Endothelial cell of umbilical vein (primary cell): ENCODE measurements around the gene HES2. TPM values are rescaled to one million over a fixed set of nuclear protein-coding genes. Genes with fewer than 3 reads are reported as not detected.

Source experiments
- BruUV-seq: library from RNA; stranded (reverse); fragments of 400-500 nt; replicated peaks from 2 replicates; lab custom pipeline; 2021; lab: Mats Ljungman, UMichigan
- CTCF ChIA-PET: fragments of 300-600, 350-600 bp; sonication (Branson Sonifier 250); formaldehyde crosslinking; loops from one replicate; lab custom pipeline; 2021; ENCODE audit warnings: antibody characterized with exemption, inconsistent platforms; lab: Charles Lee
- POLR2A ChIA-PET: fragments of 300-600, 350-600 bp; sonication (Branson Sonifier 250); formaldehyde crosslinking; loops from one replicate; lab custom pipeline; 2021; ENCODE audit warnings: antibody characterized with exemption, inconsistent platforms; lab: Charles Lee
- DNase-seq: peaks from one replicate; pipeline ENCODE4 v3.0.0-alpha.2; 2011; ENCODE audit warnings: low read depth, low spot score
- FAIRE-seq: peaks from 2 replicates; lab custom pipeline; 2011; peaks lifted over from hg19 to GRCh38; lab: Jason Lieb, UNC
- H2AFZ ChIP-seq: 2 replicates; pipeline ENCODE4 v1.6.0; 2012; ENCODE audit warnings: low read depth, low read length, control low read depth, inconsistent platforms
- H3K27ac ChIP-seq: 2 replicates; pipeline ENCODE4 v1.5.1; 2011; ENCODE audit warnings: low read depth, mild to moderate bottlenecking, control low read depth, low read length, moderate library complexity; ENCODE audit not compliant: insufficient read depth
- H3K27me3 ChIP-seq, 2 experiments: 2 replicates each; pipeline versions ENCODE4 v1.6.0 to v1.6.1; 2011; ENCODE audit warnings: low read length in 2 of 2, mixed read lengths in 1 of 2; ENCODE audit not compliant: control insufficient read depth in 2 of 2, insufficient read depth in 2 of 2
- H3K36me3 ChIP-seq, 2 experiments: 2 replicates in 1 of 2; 3 replicates in 1 of 2; pipeline ENCODE4 v1.5.1; 2011; ENCODE audit warnings: low read length in 2 of 2, mild to moderate bottlenecking in 1 of 2, moderate library complexity in 1 of 2; ENCODE audit not compliant: control insufficient read depth in 2 of 2, insufficient read depth in 2 of 2; ENCODE audit errors: extremely low read depth in 1 of 2
- H3K4me1 ChIP-seq: 3 replicates; pipeline ENCODE4 v1.5.1; 2011; ENCODE audit warnings: mild to moderate bottlenecking, low read length; ENCODE audit not compliant: control insufficient read depth, insufficient read depth; ENCODE audit errors: extremely low read depth
- H3K4me2 ChIP-seq: 2 replicates; pipeline ENCODE4 v1.6.1; 2011; ENCODE audit warnings: low read length, control low read depth, mixed read lengths; ENCODE audit not compliant: insufficient read depth
- H3K4me3 ChIP-seq, 3 experiments: fragments of 200-600 bp in 1 of 3; sonication (generic), shearing (Covaris generic) in 1 of 3; replicated peaks in 1 of 3; 2 replicates each; pipeline ENCODE4 v1.5.1; 2011 to 2016; ENCODE audit warnings: control low read depth in 3 of 3, low read length in 3 of 3, mild to moderate bottlenecking in 2 of 3, inconsistent platforms in 1 of 3, low read depth in 1 of 3, moderate library complexity in 1 of 3; ENCODE audit not compliant: insufficient read depth in 1 of 3
- H3K79me2 ChIP-seq: 2 replicates; pipeline ENCODE4 v1.6.0; 2012; ENCODE audit warnings: low read length, inconsistent platforms; ENCODE audit not compliant: control insufficient read depth, insufficient read depth
- H3K9ac ChIP-seq: replicated peaks from 2 replicates; pipeline ENCODE3; 2011; ENCODE audit warnings: low read length, control low read depth; ENCODE audit not compliant: insufficient read depth; ENCODE audit errors: extremely low read depth
- H3K9me1 ChIP-seq: replicated peaks from 3 replicates; pipeline ENCODE4 v1.6.0; 2011; ENCODE audit warnings: mild to moderate bottlenecking, low read length; ENCODE audit not compliant: control insufficient read depth, insufficient read depth; ENCODE audit errors: extremely low read depth
- H3K9me3 ChIP-seq: replicated peaks from 2 replicates; pipeline ENCODE4 v1.5.1; 2012; ENCODE audit warnings: low read length, inconsistent platforms; ENCODE audit not compliant: control insufficient read depth, insufficient read depth
- H4K20me1 ChIP-seq: replicated peaks from 2 replicates; pipeline ENCODE3; 2011; ENCODE audit warnings: mild to moderate bottlenecking, low read length; ENCODE audit not compliant: control insufficient read depth, insufficient read depth; ENCODE audit errors: extremely low read depth
- EZH2 ChIP-seq: IDR thresholded peaks from 2 replicates; pipeline ENCODE4 v1.6.1; 2012; ENCODE audit warnings: borderline replicate concordance, low read depth, mild to moderate bottlenecking, moderate library complexity, low read length, inconsistent platforms; ENCODE audit not compliant: severe bottlenecking
- FOS ChIP-seq: IDR thresholded peaks from 2 replicates; pipeline ENCODE4 v1.6.1; 2011; ENCODE audit warnings: mild to moderate bottlenecking, low read length, moderate library complexity, borderline replicate concordance; ENCODE audit not compliant: insufficient read depth
- GATA2 ChIP-seq: IDR thresholded peaks from 2 replicates; pipeline ENCODE4 v1.7.0; 2011; ENCODE audit warnings: low read depth, mild to moderate bottlenecking, moderate library complexity, mixed read lengths, low read length; ENCODE audit not compliant: insufficient read length, insufficient read depth
- JUN ChIP-seq: IDR thresholded peaks from 2 replicates; pipeline ENCODE4 v1.6.1; 2011; ENCODE audit warnings: borderline replicate concordance, low read depth; ENCODE audit not compliant: insufficient read length, insufficient read depth
- MYC ChIP-seq: IDR thresholded peaks from one replicate; pipeline ENCODE4 v1.6.1; 2011; ENCODE audit warnings: mild to moderate bottlenecking, low read depth, low read length
- POLR2A ChIP-seq: IDR thresholded peaks from 2 replicates; pipeline ENCODE4 v1.6.1; 2012; ENCODE audit warnings: low read depth, mild to moderate bottlenecking, control low read depth, low read length
- POLR2AphosphoS5 ChIP-seq: IDR thresholded peaks from 2 replicates; pipeline ENCODE4 v1.6.1; 2012; ENCODE audit warnings: low read depth, mild to moderate bottlenecking, control low read depth, low read length, moderate library complexity; ENCODE audit not compliant: insufficient read depth
- dilution Hi-C: fragments of 300-500 bp; cut with MboI; formaldehyde crosslinking; loops from one replicate; pipeline ENCODE4 v1.15.0; 2019; ENCODE audit warnings: low sequenced_read_pairs; ENCODE audit not compliant: extremely low pct_ligation_motif_present
- intact Hi-C: fragments of 100-400 bp; cut with micrococcal nuclease; formaldehyde crosslinking; loops from one replicate; pipeline ENCODE4 v1.10.0; 2022
- polyA plus RNA-seq, 4 experiments: library from polyadenylated mRNA; depleted of rRNA in 3 of 4; stranded (reverse) in 3 of 4; unstranded in 1 of 4; fragments of >200 nt; gene quantifications; 2 replicates each; pipeline versions ENCODE4 v1.2.1 to v1.2.3, GENCODE V29; 2011 to 2012; ENCODE audit warnings: missing spikeins in 1 of 4
- total RNA-seq: library from RNA; stranded (reverse); gene quantifications from 2 replicates; pipeline ENCODE4 v1.2.3, GENCODE V29; 2021
- TF ChIP-seq, protein P1 (sequence below), 2 donors: IDR thresholded peaks; 1 replicate in 1 of 2; 2 replicates in 1 of 2; pipeline ENCODE4 v1.5.1; 2011; ENCODE audit warnings: low read length in 2 of 2, mild to moderate bottlenecking in 2 of 2, moderate library complexity in 2 of 2, control low read depth in 1 of 2, inconsistent platforms in 1 of 2, low read depth in 1 of 2; ENCODE audit not compliant: insufficient read depth in 1 of 2; ENCODE audit errors: extremely low read depth in 1 of 2
- TF ChIP-seq, protein P2 (sequence below): IDR thresholded peaks from 2 replicates; pipeline ENCODE4 v1.6.1; 2011; ENCODE audit not compliant: insufficient read depth, insufficient read length

HES2 gene
- total and polyA plus RNA-seq, 2 donors (not counting 3 experiments of a cell fraction or from before 2014, with no cell fraction given), result 3.6 to 9.4 TPM

DNA sequence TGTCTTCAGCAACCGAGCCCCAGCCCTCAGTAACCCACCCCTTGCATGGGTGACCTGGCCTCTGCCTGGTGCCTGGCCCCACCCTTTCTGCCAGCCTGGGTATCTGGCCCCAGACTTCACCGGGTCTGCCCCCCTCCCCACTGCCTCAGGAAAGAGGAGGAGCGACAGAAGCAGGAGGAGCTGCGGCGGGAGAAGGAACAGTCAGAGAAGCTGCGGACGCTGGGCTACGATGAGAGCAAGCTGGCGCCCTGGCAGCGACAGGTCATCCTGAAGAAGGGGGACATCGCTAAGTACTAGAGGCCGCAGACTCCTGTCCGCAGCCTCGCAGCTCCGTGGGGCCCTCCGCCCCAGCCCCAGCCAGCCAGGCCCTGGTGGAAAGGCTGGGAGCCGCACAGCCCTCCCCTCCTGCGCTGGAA lies 40.1 kb upstream of the HES2 start:
- TF ChIP-seq MYC, result no peak
- TF ChIP-seq POLR2AphosphoS5, result no peak
- TF ChIP-seq EZH2, result no peak
- TF ChIP-seq, protein P1, sequence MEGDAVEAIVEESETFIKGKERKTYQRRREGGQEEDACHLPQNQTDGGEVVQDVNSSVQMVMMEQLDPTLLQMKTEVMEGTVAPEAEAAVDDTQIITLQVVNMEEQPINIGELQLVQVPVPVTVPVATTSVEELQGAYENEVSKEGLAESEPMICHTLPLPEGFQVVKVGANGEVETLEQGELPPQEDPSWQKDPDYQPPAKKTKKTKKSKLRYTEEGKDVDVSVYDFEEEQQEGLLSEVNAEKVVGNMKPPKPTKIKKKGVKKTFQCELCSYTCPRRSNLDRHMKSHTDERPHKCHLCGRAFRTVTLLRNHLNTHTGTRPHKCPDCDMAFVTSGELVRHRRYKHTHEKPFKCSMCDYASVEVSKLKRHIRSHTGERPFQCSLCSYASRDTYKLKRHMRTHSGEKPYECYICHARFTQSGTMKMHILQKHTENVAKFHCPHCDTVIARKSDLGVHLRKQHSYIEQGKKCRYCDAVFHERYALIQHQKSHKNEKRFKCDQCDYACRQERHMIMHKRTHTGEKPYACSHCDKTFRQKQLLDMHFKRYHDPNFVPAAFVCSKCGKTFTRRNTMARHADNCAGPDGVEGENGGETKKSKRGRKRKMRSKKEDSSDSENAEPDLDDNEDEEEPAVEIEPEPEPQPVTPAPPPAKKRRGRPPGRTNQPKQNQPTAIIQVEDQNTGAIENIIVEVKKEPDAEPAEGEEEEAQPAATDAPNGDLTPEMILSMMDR (IDR thresholded peaks at IDR 0.05; ENCODE audit: extremely low read depth in 1 of 2, insufficient read depth in 1 of 2, low read depth in 1 of 2, low read length in 2 of 2), result no peak
- no peak for TF ChIP-seq FOS
- TF ChIP-seq GATA2, result no peak
- TF ChIP-seq, protein P2, sequence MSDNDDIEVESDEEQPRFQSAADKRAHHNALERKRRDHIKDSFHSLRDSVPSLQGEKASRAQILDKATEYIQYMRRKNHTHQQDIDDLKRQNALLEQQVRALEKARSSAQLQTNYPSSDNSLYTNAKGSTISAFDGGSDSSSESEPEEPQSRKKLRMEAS, result no peak
- TF ChIP-seq POLR2A, result no peak
- no peak for TF ChIP-seq JUN
- no TSS peak for BruUV-seq
- no peaks in the 10 kb centered on the region for H3K9me1 ChIP-seq
- no peaks in the 10 kb centered on the region for H3K79me2 ChIP-seq
- H3K4me1 ChIP-seq, result no peaks in the 10 kb centered on the region
- intact Hi-C loops (no loop called here), dilution Hi-C loops (no loop called here)
- ChIA-PET POLR2A (no interaction called here), CTCF (interaction anchor here (0.8 to 2.6 kb wide), 6 partner anchors 10 to 45 kb away, joined by 3 to 16 read pairs (median 5); no protein-coding TSS in a partner anchor)
- DNase-seq, result no peak
- no peak overlapping the region for H2AFZ ChIP-seq
- no peak overlapping the region for H3K9ac ChIP-seq
- H3K27ac ChIP-seq, result no peak overlapping the region
- no peak overlapping the region for H3K4me3 ChIP-seq
- no peak overlapping the region for H3K4me2 ChIP-seq
- no peaks in the 10 kb centered on the region for H3K9me3 ChIP-seq
- no peaks in the 10 kb centered on the region for H4K20me1 ChIP-seq
- FAIRE-seq, result no peak
- H3K27me3 ChIP-seq, result peaks cover 12 to 14% of the 10 kb centered on the region in 2 experiments
- peaks cover 9 to 14% of the 10 kb centered on the region in 2 experiments for H3K36me3 ChIP-seq
